Esophagus muscularis mucosa (tissue), 4 donors: Measurements from ENCODE around the gene CACNB4. TPM values are rescaled to one million over a fixed set of nuclear protein-coding genes. Genes with fewer than 3 reads are reported as not detected.

ENCODE experiments used
- DNase-seq: peaks from one replicate; pipeline ENCODE4 v3.0.0-alpha.2; 2017; ENCODE audit errors: extremely low spot score
- H3K27ac ChIP-seq, 4 donors: fragments of 200-600 bp; sonication (generic); replicated peaks in 1 of 4; 1 replicate in 3 of 4; 2 replicates in 1 of 4; pipeline ENCODE4 v1.5.1; 2016 to 2019; ENCODE audit warnings: mild to moderate bottlenecking in 1 of 4
- H3K27me3 ChIP-seq, 4 donors: fragments of 200-600 bp; sonication (generic); one replicate each; pipeline versions ENCODE4 v1.5.1 to v1.6.0; 2016 to 2019
- H3K36me3 ChIP-seq, 4 donors: fragments of 200-600 bp; sonication (generic); one replicate each; pipeline ENCODE4 v1.5.1; 2016 to 2019
- H3K4me1 ChIP-seq, 4 donors: fragments of 200-600 bp; sonication (generic); one replicate each; pipeline ENCODE4 v1.5.1; 2016 to 2019
- H3K4me3 ChIP-seq, 4 donors: fragments of 200-600 bp; sonication (generic); 1 replicate in 2 of 4; 2 replicates in 2 of 4; pipeline ENCODE4 v1.5.1; 2016 to 2019; ENCODE audit warnings: mild to moderate bottlenecking in 4 of 4, moderate library complexity in 1 of 4
- H3K9me3 ChIP-seq, 4 donors: fragments of 200-600 bp; sonication (generic); 1 replicate in 3 of 4; 2 replicates in 1 of 4; pipeline ENCODE4 v1.5.1; 2016 to 2019
- EP300 ChIP-seq: sonication (generic); formaldehyde crosslinking; IDR thresholded peaks from one replicate; pipeline ENCODE4 v1.6.1; 2017; ENCODE audit warnings: antibody characterized with exemption
- POLR2A ChIP-seq: fragments of 450-650 bp; IDR thresholded peaks from one replicate; pipeline ENCODE4 v1.6.1; 2017; ENCODE audit warnings: antibody characterized with exemption, moderate library complexity, mild to moderate bottlenecking, low read depth
- POLR2AphosphoS5 ChIP-seq, 2 donors: sonication (generic); formaldehyde crosslinking; IDR thresholded peaks; one replicate each; pipeline ENCODE4 v1.6.1; 2017; ENCODE audit warnings: antibody characterized with exemption in 2 of 2
- WGBS: methylation state at CpG from one replicate; pipeline ENCODE4 v1.1.5; 2018; 5-methylcytosine and 5-hydroxymethylcytosine counted together
- intact Hi-C: fragments of 100-400 bp; cut with DNase I; formaldehyde crosslinking; loops from one replicate; pipeline ENCODE4 v1.15.1; 2023
- total RNA-seq, 4 donors: library from RNA; depleted of rRNA; stranded (reverse); fragments of >200 nt; gene quantifications; one replicate each; pipeline versions ENCODE4 v1.1.0 to v1.2.1, GENCODE V29; 2016
- TF ChIP-seq, protein P1 (sequence below), 3 experiments: fragments of 200-600 bp in 2 of 3; fragments of 450-650 bp in 1 of 3; sonication (generic) in 2 of 3; IDR thresholded peaks; one replicate each; pipeline ENCODE4 v1.5.1; 2017 to 2019; ENCODE audit warnings: antibody characterized with exemption in 3 of 3, mild to moderate bottlenecking in 2 of 3, moderate library complexity in 1 of 3

Gene CACNB4
- total RNA-seq, 4 donors from 2014 or later = 1.7 to 3.5 (median 2.3) TPM

DNA sequence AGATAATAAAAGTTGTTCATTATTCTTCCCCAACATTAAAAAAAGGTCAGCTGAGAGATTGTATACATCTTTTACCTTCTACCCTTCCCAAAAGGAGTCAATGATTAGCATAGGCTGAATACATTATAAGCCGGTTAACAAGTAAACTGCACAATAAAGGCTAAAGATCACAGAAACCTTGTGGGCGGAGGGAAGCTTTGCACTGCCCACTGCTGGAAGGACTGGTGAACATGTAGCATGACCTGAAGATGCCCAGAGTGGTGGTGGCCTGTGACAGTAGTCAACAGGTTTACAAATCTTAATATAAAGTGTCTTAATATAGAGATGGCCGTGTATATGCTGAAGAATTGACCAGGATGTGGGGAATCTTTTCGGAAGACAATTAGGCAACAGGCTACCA, 306.3 kb downstream of the CACNB4 start:
- DNase-seq = no peak
- H3K27me3 ChIP-seq = no peaks in the 10 kb centered on the region
- H3K9me3 ChIP-seq = no peaks in the 10 kb centered on the region
- H3K27ac ChIP-seq = no peak overlapping the region
- intact Hi-C loops = no loop called here
- 95% methylated on average over 4 of the region's 4 CpGs for WGBS
- no peak overlapping the region for H3K4me3 ChIP-seq
- TF ChIP-seq POLR2A (no peak), EP300 (no peak), POLR2AphosphoS5 (IDR thresholded peaks at IDR 0.05) (no peak)
- TF ChIP-seq, protein P1, sequence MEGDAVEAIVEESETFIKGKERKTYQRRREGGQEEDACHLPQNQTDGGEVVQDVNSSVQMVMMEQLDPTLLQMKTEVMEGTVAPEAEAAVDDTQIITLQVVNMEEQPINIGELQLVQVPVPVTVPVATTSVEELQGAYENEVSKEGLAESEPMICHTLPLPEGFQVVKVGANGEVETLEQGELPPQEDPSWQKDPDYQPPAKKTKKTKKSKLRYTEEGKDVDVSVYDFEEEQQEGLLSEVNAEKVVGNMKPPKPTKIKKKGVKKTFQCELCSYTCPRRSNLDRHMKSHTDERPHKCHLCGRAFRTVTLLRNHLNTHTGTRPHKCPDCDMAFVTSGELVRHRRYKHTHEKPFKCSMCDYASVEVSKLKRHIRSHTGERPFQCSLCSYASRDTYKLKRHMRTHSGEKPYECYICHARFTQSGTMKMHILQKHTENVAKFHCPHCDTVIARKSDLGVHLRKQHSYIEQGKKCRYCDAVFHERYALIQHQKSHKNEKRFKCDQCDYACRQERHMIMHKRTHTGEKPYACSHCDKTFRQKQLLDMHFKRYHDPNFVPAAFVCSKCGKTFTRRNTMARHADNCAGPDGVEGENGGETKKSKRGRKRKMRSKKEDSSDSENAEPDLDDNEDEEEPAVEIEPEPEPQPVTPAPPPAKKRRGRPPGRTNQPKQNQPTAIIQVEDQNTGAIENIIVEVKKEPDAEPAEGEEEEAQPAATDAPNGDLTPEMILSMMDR (IDR thresholded peaks at IDR 0.05) = no peak
- no peaks in the 10 kb centered on the region for H3K4me1 ChIP-seq
- H3K36me3 ChIP-seq = peaks cover 5 to 22% (median 6%) of the 10 kb centered on the region in 4 donors

DNA sequence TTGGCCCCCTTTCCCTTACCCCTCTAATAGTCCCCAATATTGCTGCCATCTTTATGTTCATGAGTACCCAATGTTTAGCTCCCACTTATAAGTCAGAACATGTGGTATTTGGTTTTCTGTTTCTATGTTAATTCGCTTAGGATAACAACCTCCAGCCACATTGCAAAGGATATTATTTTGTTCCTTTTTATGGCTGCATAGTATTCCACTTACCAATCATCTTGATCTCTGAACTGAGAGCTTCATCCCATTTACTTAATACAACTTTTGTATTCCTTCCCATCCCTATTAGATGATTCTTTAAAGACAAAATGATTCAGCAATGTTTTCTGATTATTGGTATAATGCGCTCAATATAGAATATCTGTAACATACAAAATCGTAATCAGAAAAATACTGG, 307.3 kb downstream of the CACNB4 start:
- DNase-seq = no peak

DNA sequence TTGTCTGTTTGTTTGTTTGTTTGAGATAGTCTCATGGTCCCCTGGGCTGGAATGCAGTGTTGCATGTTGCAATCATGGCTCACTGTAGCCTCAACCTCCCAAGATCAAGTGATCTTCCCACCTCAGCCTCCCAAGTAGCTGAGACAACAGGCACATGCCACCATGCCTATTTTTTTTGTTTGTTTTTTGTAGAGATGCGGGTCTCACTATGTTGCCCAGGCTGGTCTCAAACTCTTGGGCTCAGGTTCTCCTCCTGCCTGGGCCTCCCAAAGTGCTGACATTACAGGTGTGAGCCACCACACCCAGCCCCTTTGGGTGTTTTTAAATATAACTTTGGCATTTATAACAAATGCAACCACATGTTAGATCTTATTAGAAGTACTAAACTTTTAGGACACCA, 308.2 kb downstream of the CACNB4 start:
- intact Hi-C loops = no loop called here

More for the DNA sequence above, 307.3 kb downstream of the CACNB4 start:
- intact Hi-C loops = no loop called here
- H3K4me1 ChIP-seq = no peaks in the 10 kb centered on the region
- WGBS = 96% methylated on average over 3 of the region's 3 CpGs
- TF ChIP-seq EP300 (no peak), POLR2AphosphoS5 (IDR thresholded peaks at IDR 0.05) (no peak), POLR2A (no peak)
- TF ChIP-seq, protein P1 (IDR thresholded peaks at IDR 0.05) = no peak
- no peaks in the 10 kb centered on the region for H3K9me3 ChIP-seq
- no peak overlapping the region for H3K27ac ChIP-seq
- peaks cover 5 to 22% (median 6%) of the 10 kb centered on the region in 4 donors for H3K36me3 ChIP-seq
- no peak overlapping the region for H3K4me3 ChIP-seq
- H3K27me3 ChIP-seq = no peaks in the 10 kb centered on the region

DNA sequence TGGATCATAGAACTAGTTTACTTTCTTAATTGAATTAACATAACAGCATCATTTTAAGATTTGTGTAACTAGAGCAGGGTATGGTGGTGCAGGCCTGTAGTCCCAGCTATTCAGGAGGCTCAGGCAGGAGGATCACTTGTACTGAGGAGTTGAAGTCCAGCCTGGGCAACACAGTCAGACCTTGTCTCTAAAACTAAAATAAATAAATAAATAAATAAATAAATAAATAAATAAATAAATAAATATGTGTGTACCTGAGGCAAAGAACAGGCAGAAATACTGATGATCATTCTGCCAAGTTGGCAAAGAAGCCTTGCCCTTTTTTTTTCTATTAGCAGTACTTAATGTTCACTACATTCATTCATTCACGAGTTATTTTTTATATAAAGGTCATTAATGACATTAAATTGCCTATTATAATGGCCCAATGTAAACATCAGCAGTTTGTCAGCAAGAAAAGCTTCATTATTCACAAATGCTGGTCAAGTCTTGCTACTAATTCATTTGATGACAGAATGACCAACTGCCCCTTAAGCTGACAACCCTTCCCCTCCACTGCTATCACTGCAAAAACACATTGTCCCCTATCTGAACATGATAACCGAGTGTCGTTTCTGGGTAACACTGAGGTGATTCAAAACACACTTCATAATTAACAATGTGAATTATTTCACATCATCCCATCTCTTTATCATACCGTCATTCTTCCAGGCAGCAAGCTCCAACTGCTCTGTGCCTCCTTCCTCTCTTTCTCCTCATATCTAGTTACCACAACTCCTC, 309.6 kb downstream of the CACNB4 start:
- no peak for DNase-seq
- intact Hi-C loops = no loop called here
- 95% methylated on average over 4 of the region's 4 CpGs for WGBS
- Histone ChIP-seq H3K4me3 (no peak overlapping the region), H3K27ac (no peak overlapping the region), H3K9me3 (no peaks in the 10 kb centered on the region), H3K4me1 (no peaks in the 10 kb centered on the region), H3K36me3 (peaks cover 0 to 22% (median 17%) of the 10 kb centered on the region in 4 donors), H3K27me3 (no peaks in the 10 kb centered on the region)
- TF ChIP-seq POLR2AphosphoS5 (IDR thresholded peaks at IDR 0.05) = no peak
- TF ChIP-seq, protein P1 (IDR thresholded peaks at IDR 0.05) = no peak
- TF ChIP-seq EP300 = no peak
- no peak for TF ChIP-seq POLR2A

More for the DNA sequence above, 308.2 kb downstream of the CACNB4 start:
- no peak for DNase-seq
- WGBS = 100% methylated on average over 1 of the region's 1 CpG
- Histone ChIP-seq H3K27ac (no peak overlapping the region), H3K9me3 (no peaks in the 10 kb centered on the region), H3K4me3 (no peak overlapping the region), H3K27me3 (no peaks in the 10 kb centered on the region), H3K36me3 (peaks cover 4 to 15% (median 6%) of the 10 kb centered on the region in 4 donors), H3K4me1 (no peaks in the 10 kb centered on the region)
- TF ChIP-seq POLR2A (no peak), POLR2AphosphoS5 (IDR thresholded peaks at IDR 0.05) (no peak), EP300 (no peak)
- TF ChIP-seq, protein P1 (IDR thresholded peaks at IDR 0.05) = no peak
